A673 (cell line): ENCODE measurements around the gene LGALS7B.

Experiments used
- CTCF ChIP-seq: fragments of 300-800, 200-600 bp; sonication (generic); conservative IDR thresholded peaks from 2 replicates; pipeline ENCODE4 v1.5.1; 2017; ENCODE audit warnings: low read depth, mild to moderate bottlenecking, antibody characterized with exemption, low read length, moderate library complexity, mixed read lengths
- EZH2 ChIP-seq: fragments of 200-600 bp; sonication (generic); IDR thresholded peaks from 2 replicates; pipeline ENCODE4 v1.6.1; 2017; ENCODE audit warnings: borderline replicate concordance, low read depth, mild to moderate bottlenecking, mixed read lengths, antibody characterized with exemption, low read length; ENCODE audit not compliant: poor library complexity, severe bottlenecking

DNA sequence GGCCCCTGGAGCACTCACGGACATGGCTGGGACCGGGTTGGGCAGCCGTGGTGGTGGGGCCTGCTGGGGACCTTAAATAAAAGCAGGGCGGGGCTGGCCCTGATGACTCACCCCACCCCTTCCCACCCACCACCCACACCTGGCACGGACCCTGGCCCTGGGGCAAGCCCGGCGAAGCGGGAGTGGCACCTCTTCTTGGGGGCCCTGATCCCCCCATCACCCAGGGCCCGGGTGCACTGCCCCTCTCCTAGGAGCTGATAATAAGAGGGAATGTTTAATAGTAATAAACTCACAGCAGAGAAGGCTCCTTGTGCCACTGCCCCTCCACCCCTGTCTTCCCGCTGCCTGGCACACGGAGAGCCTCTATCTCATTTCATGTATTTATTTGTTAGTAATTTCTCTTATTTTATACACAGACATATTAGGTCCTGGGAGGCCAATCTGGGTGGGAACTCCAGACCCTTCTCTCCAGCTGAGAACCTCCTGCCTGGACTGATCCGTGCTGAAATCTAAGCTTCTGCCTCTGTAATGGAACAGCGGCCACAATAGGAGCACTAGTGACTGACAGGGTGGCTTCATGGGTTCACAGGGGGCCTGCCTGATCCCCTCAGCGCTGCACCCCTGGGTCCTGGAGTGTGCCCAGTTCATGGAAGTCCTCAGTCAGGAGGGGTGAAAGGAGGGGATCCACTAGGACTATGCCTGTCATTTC, 15.4 kb upstream of the LGALS7B start, which contains the start of gene LGALS7:
- TF ChIP-seq CTCF, result no peak
- no peak for TF ChIP-seq EZH2
